HG03575 (cell line): ENCODE measurements around the gene HS3ST2.

ENCODE experiments used
- ATAC-seq: cut with Tn5 transposase; IDR thresholded peaks from one replicate; pipeline ENCODE4 v1.9.1; 2021; ENCODE audit not compliant: unreplicated experiment, insufficient number of reproducible peaks, low FRiP score; ENCODE audit errors: extremely low read depth

HS3ST2 gene

GRCh38 chr16:22813948-22814710 lies at the start of gene HS3ST2:
Gene HS3ST2 (plus strand): TSS chr16:22814162. CDS start chr16:22814611, 449 bp downstream.
- no peak for ATAC-seq

- no peak for ATAC-seq
These were observed 49.2 kb upstream of the HS3ST2 start for GRCh38 chr16:22764662-22765327.

GRCh38 chr16:22765479-22765878 lies 48.5 kb upstream of the HS3ST2 start:
- no peak for ATAC-seq

GRCh38 chr16:22770866-22771265 lies 43.1 kb upstream of the HS3ST2 start:
- ATAC-seq, result no peak

- no peak for ATAC-seq
These were observed 42.4 kb upstream of the HS3ST2 start for GRCh38 chr16:22771551-22771950.

GRCh38 chr16:22775220-22775922 lies 38.6 kb upstream of the HS3ST2 start:
- no peak for ATAC-seq

GRCh38 chr16:22781480-22781879 lies 32.5 kb upstream of the HS3ST2 start:
- ATAC-seq, result no peak

GRCh38 chr16:22782314-22782713 lies 31.6 kb upstream of the HS3ST2 start:
- no peak for ATAC-seq

- ATAC-seq, result no peak
These were observed 29.2 kb upstream of the HS3ST2 start for GRCh38 chr16:22784690-22785214.

- ATAC-seq, result no peak
These were observed 28.4 kb upstream of the HS3ST2 start for GRCh38 chr16:22785552-22785951.

- ATAC-seq, result no peak
These were observed 27.7 kb upstream of the HS3ST2 start for GRCh38 chr16:22786284-22786683.

GRCh38 chr16:22786691-22787090 lies 27.3 kb upstream of the HS3ST2 start:
- no peak for ATAC-seq

GRCh38 chr16:22787466-22788192 lies 26.3 kb upstream of the HS3ST2 start:
- ATAC-seq, result no peak

GRCh38 chr16:22788193-22788530 lies 25.8 kb upstream of the HS3ST2 start:
- no peak for ATAC-seq

- ATAC-seq, result no peak
These were observed 24.5 kb upstream of the HS3ST2 start for GRCh38 chr16:22789281-22789945.

GRCh38 chr16:22797551-22797950 lies 16.4 kb upstream of the HS3ST2 start:
- ATAC-seq, result no peak

GRCh38 chr16:22799113-22799512 lies 14.8 kb upstream of the HS3ST2 start:
- ATAC-seq, result no peak

GRCh38 chr16:22804893-22805292 lies 9.1 kb upstream of the HS3ST2 start:
- no peak for ATAC-seq

- no peak for ATAC-seq
These were observed 8.6 kb upstream of the HS3ST2 start for GRCh38 chr16:22805326-22805725.
